Karpas-422 (cell line): ENCODE measurements around the gene P3H2. TPM values are rescaled to one million over a fixed set of nuclear protein-coding genes. Genes with fewer than 3 reads are reported as not detected.

Source experiments
- DNase-seq: peaks from one replicate; pipeline ENCODE4 v3.0.0-alpha.2; 2015
- H2AFZ ChIP-seq: fragments of 200-600 bp; sonication (generic); 2 replicates; pipeline ENCODE4 v1.6.1; 2014; ENCODE audit warnings: antibody characterized with exemption, low read length, mixed read lengths
- H3K27ac ChIP-seq: fragments of 200-600 bp; sonication (generic); 2 replicates; pipeline ENCODE4 v1.5.1; 2014; ENCODE audit warnings: mild to moderate bottlenecking, low read length, moderate library complexity
- H3K27me3 ChIP-seq: fragments of 200-600 bp; sonication (generic); 2 replicates; pipeline ENCODE4 v1.6.1; 2014; ENCODE audit warnings: low read length, mixed read lengths
- H3K36me3 ChIP-seq: fragments of 200-600 bp; sonication (generic); 2 replicates; pipeline ENCODE4 v1.6.1; 2014; ENCODE audit warnings: low read length, mixed read lengths; ENCODE audit not compliant: insufficient read depth
- H3K4me1 ChIP-seq: fragments of 200-600 bp; sonication (generic); 2 replicates; pipeline ENCODE4 v1.6.1; 2014; ENCODE audit warnings: mild to moderate bottlenecking, low read length, mixed read lengths
- H3K4me2 ChIP-seq: fragments of 200-600 bp; sonication (generic); 2 replicates; pipeline ENCODE4 v1.6.1; 2014; ENCODE audit warnings: low read length, low read depth, mild to moderate bottlenecking; ENCODE audit not compliant: poor library complexity, severe bottlenecking
- H3K4me3 ChIP-seq: fragments of 200-600 bp; sonication (generic); 2 replicates; pipeline ENCODE4 v1.5.1; 2014; ENCODE audit warnings: mild to moderate bottlenecking, antibody characterized with exemption, low read length, mixed read lengths
- H3K79me2 ChIP-seq: fragments of 200-600 bp; sonication (generic); 2 replicates; pipeline ENCODE4 v1.6.1; 2014; ENCODE audit warnings: mild to moderate bottlenecking, low read length, mixed read lengths
- H3K9ac ChIP-seq: fragments of 200-600 bp; sonication (generic); 2 replicates; pipeline ENCODE4 v1.6.0; 2014; ENCODE audit warnings: low read length
- H3K9me2 ChIP-seq: fragments of 200-600 bp; sonication (generic), shearing (Covaris generic); replicated peaks from 2 replicates; pipeline ENCODE4 v1.6.0; 2014; ENCODE audit warnings: mild to moderate bottlenecking, low read length, moderate library complexity; ENCODE audit not compliant: insufficient read depth
- H3K9me3 ChIP-seq: fragments of 300-700, 200-600 bp; sonication (generic); 2 replicates; pipeline ENCODE4 v1.6.1; 2014; ENCODE audit warnings: low read length, mixed read lengths
- H4K20me1 ChIP-seq: fragments of 200-600 bp; sonication (generic); 2 replicates; pipeline ENCODE4 v1.6.1; 2014; ENCODE audit warnings: mild to moderate bottlenecking, antibody characterized with exemption, low read length, low read depth; ENCODE audit not compliant: insufficient read depth
- total RNA-seq: library from RNA; depleted of rRNA; stranded (reverse); fragments of >200 nt; shearing (Covaris generic); gene quantifications from 2 replicates; pipeline ENCODE4 v1.2.3, GENCODE V29; 2014; ENCODE audit warnings: low replicate concordance

P3H2 gene
- total RNA-seq, 1 experiment from 2014 or later = not detected

- H3K36me3 ChIP-seq = no peaks in the 10 kb centered on the region
- no peaks in the 10 kb centered on the region for H3K9me3 ChIP-seq
- H3K4me3 ChIP-seq = no peak overlapping the region
- H3K27me3 ChIP-seq = no peaks in the 10 kb centered on the region
- no peak overlapping the region for H3K4me2 ChIP-seq
- no peaks in the 10 kb centered on the region for H4K20me1 ChIP-seq
- no peaks in the 10 kb centered on the region for H3K4me1 ChIP-seq
- H3K9me2 ChIP-seq = no peaks in the 10 kb centered on the region
- no peak overlapping the region for H2AFZ ChIP-seq
- H3K9ac ChIP-seq = no peak overlapping the region
- no peak overlapping the region for H3K27ac ChIP-seq
- DNase-seq = no peak
- H3K79me2 ChIP-seq = no peaks in the 10 kb centered on the region
Measured at GRCh38 chr3:190056742-190057141, 64.0 kb downstream of the P3H2 start.

DNA sequence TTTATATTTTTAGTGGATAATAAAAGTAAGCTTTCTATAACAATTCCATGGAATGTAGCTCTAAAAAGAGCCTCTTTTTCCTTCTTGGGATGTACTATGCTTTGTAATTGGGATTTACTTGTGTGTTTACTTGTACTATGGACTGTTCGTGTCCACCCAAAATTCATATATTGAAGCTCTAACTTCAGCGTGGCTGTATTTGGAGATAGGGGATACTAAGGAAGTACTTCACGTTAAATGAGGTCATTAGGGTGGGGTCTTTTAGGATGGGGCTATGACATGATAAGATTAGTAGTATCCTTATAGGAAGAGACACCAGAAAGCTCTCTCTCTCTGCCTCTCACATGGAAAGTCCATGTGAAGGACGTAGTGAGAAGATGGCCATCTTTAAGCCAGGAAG lies 64.9 kb downstream of the P3H2 start:
- no peak overlapping the region for H3K4me3 ChIP-seq
- no peaks in the 10 kb centered on the region for H3K36me3 ChIP-seq
- H3K27me3 ChIP-seq = no peaks in the 10 kb centered on the region
- no peaks in the 10 kb centered on the region for H3K9me3 ChIP-seq
- H3K4me1 ChIP-seq = no peaks in the 10 kb centered on the region
- no peak overlapping the region for H2AFZ ChIP-seq
- no peak for DNase-seq
- H3K4me2 ChIP-seq = no peak overlapping the region
- no peak overlapping the region for H3K27ac ChIP-seq
- H4K20me1 ChIP-seq = no peaks in the 10 kb centered on the region
- no peaks in the 10 kb centered on the region for H3K79me2 ChIP-seq
- H3K9ac ChIP-seq = no peak overlapping the region
- no peaks in the 10 kb centered on the region for H3K9me2 ChIP-seq

DNA sequence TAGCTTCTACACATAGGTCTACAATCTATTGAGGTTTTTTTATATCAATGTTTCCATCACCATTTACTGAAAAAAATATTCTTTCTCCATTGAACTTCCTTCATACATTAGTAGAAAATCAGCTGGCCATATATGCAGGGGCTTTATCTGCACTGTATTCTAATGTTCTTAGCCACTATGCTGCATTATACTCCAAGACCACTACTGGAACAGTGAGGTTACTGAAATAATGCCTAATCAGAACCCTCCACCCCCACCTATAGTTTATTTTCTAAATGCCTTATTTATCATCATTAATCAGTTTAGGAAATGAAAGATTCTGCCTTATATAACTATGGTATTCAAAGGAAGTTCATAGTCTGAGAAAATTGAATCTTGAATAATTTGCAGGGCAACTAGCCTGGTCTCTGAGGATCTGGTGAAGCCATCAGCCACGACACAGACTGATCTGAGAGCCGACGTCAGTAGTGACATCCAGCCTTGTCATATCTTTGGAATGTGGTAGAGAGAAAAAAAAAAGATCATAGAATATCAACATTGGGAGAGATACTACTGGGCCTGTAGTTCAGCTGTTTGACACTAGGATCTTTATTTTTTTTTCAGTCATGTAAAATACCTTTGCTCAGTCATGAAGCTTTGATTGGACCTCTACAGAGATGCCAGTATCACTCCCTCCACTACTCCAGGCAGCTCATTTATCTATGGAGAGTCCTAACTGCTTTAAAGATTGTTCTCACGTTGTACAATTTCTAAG lies 66.6 kb downstream of the P3H2 start:
- Histone ChIP-seq H3K79me2 (no peaks in the 10 kb centered on the region), H3K9me3 (no peaks in the 10 kb centered on the region), H3K9ac (no peak overlapping the region), H4K20me1 (no peaks in the 10 kb centered on the region), H2AFZ (no peak overlapping the region), H3K27me3 (no peaks in the 10 kb centered on the region), H3K27ac (no peak overlapping the region), H3K36me3 (no peaks in the 10 kb centered on the region), H3K4me1 (no peaks in the 10 kb centered on the region), H3K4me3 (no peak overlapping the region), H3K4me2 (no peak overlapping the region), H3K9me2 (no peaks in the 10 kb centered on the region)
- DNase-seq = no peak

GRCh38 chr3:190051641-190052040 lies 69.1 kb downstream of the P3H2 start:
- no peak overlapping the region for H3K4me3 ChIP-seq
- no peak overlapping the region for H3K9ac ChIP-seq
- no peak overlapping the region for H3K27ac ChIP-seq
- H2AFZ ChIP-seq = no peak overlapping the region
- H3K27me3 ChIP-seq = no peaks in the 10 kb centered on the region
- H3K4me1 ChIP-seq = no peaks in the 10 kb centered on the region
- H3K79me2 ChIP-seq = no peaks in the 10 kb centered on the region
- no peak for DNase-seq
- no peaks in the 10 kb centered on the region for H3K9me2 ChIP-seq
- H4K20me1 ChIP-seq = no peaks in the 10 kb centered on the region
- H3K4me2 ChIP-seq = no peak overlapping the region
- H3K9me3 ChIP-seq = no peaks in the 10 kb centered on the region
- H3K36me3 ChIP-seq = no peaks in the 10 kb centered on the region

DNA sequence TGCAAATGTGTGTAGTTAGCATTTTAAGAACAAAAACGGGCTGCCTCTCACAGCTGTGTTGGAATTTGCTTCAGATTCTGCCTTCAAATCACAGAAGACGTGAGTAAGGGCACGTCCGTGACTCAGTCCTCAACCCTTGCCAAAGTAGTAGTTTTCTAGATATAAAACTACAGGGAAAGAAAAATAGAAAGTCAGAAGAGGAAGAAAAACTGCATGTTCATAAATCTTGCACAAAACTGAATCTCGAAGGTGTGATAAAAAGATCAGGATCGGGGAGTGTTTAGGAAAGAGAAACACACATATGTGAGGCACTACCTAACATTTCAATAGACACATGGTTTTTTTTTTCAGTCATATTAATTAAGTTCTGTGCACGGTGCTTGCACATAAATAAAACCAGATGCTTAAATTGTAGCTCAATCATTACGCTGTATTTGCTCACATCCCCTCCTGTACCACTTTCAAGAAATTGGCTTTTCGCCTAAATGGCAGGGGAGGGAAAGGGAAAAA lies 71.7 kb downstream of the P3H2 start:
- no peak overlapping the region for H3K9ac ChIP-seq
- H3K27me3 ChIP-seq = no peaks in the 10 kb centered on the region
- no peaks in the 10 kb centered on the region for H3K79me2 ChIP-seq
- no peaks in the 10 kb centered on the region for H3K4me1 ChIP-seq
- H4K20me1 ChIP-seq = no peaks in the 10 kb centered on the region
- no peak overlapping the region for H2AFZ ChIP-seq
- H3K27ac ChIP-seq = no peak overlapping the region
- no peaks in the 10 kb centered on the region for H3K36me3 ChIP-seq
- H3K9me2 ChIP-seq = no peaks in the 10 kb centered on the region
- no peak overlapping the region for H3K4me3 ChIP-seq
- no peak for DNase-seq
- H3K4me2 ChIP-seq = no peak overlapping the region
- H3K9me3 ChIP-seq = no peaks in the 10 kb centered on the region

DNA sequence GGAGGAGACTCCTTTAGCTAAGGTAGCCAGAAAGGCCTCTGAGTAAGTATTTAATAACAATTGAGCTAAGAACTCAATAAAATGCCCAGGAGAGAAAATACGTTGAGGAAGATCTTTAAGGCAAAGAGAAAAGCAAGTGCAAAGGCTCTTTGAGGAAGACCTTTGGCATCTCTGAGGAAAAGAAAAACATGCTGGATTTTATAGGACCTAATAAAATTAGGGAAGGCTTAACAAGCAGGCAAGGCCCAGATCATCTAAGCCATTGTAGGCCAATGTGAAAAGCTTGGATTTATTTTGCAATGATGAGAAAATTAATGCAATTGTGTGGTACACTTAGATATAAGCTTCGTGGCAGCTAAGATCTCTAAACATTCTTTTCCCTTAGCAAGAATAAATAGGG lies 75.7 kb downstream of the P3H2 start:
- DNase-seq = no peak
- Histone ChIP-seq H3K9me3 (no peaks in the 10 kb centered on the region), H3K4me3 (no peak overlapping the region), H3K79me2 (no peaks in the 10 kb centered on the region), H3K36me3 (no peaks in the 10 kb centered on the region), H3K4me2 (no peak overlapping the region), H3K27ac (no peak overlapping the region), H3K4me1 (no peaks in the 10 kb centered on the region), H3K9ac (no peak overlapping the region), H3K9me2 (no peaks in the 10 kb centered on the region), H4K20me1 (no peaks in the 10 kb centered on the region), H3K27me3 (no peaks in the 10 kb centered on the region), H2AFZ (no peak overlapping the region)

- Histone ChIP-seq H4K20me1 (no peaks in the 10 kb centered on the region), H3K27ac (no peak overlapping the region), H2AFZ (no peak overlapping the region), H3K9me3 (no peaks in the 10 kb centered on the region), H3K36me3 (no peaks in the 10 kb centered on the region), H3K27me3 (no peaks in the 10 kb centered on the region), H3K4me3 (no peak overlapping the region), H3K4me1 (no peaks in the 10 kb centered on the region), H3K79me2 (no peaks in the 10 kb centered on the region), H3K9me2 (no peaks in the 10 kb centered on the region), H3K4me2 (no peak overlapping the region), H3K9ac (no peak overlapping the region)
- no peak for DNase-seq
Measured at GRCh38 chr3:190044142-190044541, 76.6 kb downstream of the P3H2 start.

GRCh38 chr3:190043741-190044140 lies 77.0 kb downstream of the P3H2 start:
- Histone ChIP-seq H2AFZ (no peak overlapping the region), H3K9ac (no peak overlapping the region)

More at GRCh38 chr3:190043741-190044140, 77.0 kb downstream of the P3H2 start:
- no peaks in the 10 kb centered on the region for H3K9me2 ChIP-seq
- H3K4me2 ChIP-seq = no peak overlapping the region
- H3K36me3 ChIP-seq = no peaks in the 10 kb centered on the region
- no peak overlapping the region for H3K27ac ChIP-seq
- no peaks in the 10 kb centered on the region for H3K27me3 ChIP-seq
- H3K9me3 ChIP-seq = no peaks in the 10 kb centered on the region
- H3K4me1 ChIP-seq = no peaks in the 10 kb centered on the region
- no peak overlapping the region for H3K4me3 ChIP-seq
- H4K20me1 ChIP-seq = no peaks in the 10 kb centered on the region
- H3K79me2 ChIP-seq = no peaks in the 10 kb centered on the region
- no peak for DNase-seq
